Measurements from ENCODE around the gene MARF1. TPM values are rescaled to one million over a fixed set of nuclear protein-coding genes. Genes with fewer than 3 reads are reported as not detected.
A peak's percentile ranks its signal among the peaks of the same experiment; 100 is the strongest.
"Not testable (repeated sequence)": the region's sequence is repeated elsewhere in the genome, so short reads cannot be mapped to it uniquely, and the experiment has no call there.

MARF1 gene
- polyA plus RNA-seq, 1 experiment: 31.6 TPM

- DNase-seq (ENCODE audit: low read depth, low spot score): peak; percentile 20
- no peak overlapping the region for H3K27ac ChIP-seq (ENCODE audit: low read depth, low read length)
- ChIA-PET POLR2A (interaction anchor here (1.0 to 1.2 kb wide), 3 partner anchors 18 to 145 kb away, joined by 3 to 9 read pairs (median 8); no protein-coding TSS in a partner anchor), CTCF (interaction anchor here (1.5 kb wide), 1 partner anchor 22 kb away, joined by 5 read pairs; no protein-coding TSS in a partner anchor)
- H3K9me3 ChIP-seq (ENCODE audit: control insufficient read depth, insufficient read depth, low read length): no peaks in the 10 kb centered on the region; the same call in 1 of the 2 replicates
- no peak overlapping the region for H3K4me3 ChIP-seq (ENCODE audit: low read depth, low read length)
- no peaks in the 10 kb centered on the region for H3K27me3 ChIP-seq (ENCODE audit: control insufficient read depth, insufficient read depth, low read length)
- no peak for TF ChIP-seq CTCF (IDR thresholded peaks at IDR 0.05; ENCODE audit: low read depth, low read length)
Measured at GRCh38 chr16:15572329-15573001, 70.5 kb downstream of the MARF1 start.

GRCh38 chr16:15571557-15571956 lies 71.4 kb downstream of the MARF1 start:
- Histone ChIP-seq H3K27ac (ENCODE audit: low read depth, low read length) (no peak overlapping the region), H3K27me3 (ENCODE audit: control insufficient read depth, insufficient read depth, low read length) (no peaks in the 10 kb centered on the region), H3K4me3 (ENCODE audit: low read depth, low read length) (no peak overlapping the region), H3K9me3 (ENCODE audit: control insufficient read depth, insufficient read depth, low read length) (no peaks in the 10 kb centered on the region; the same call in 1 of the 2 replicates)
- no peak for DNase-seq (ENCODE audit: low read depth, low spot score)
- CTCF ChIA-PET: interaction anchor here (1.5 kb wide), 1 partner anchor 21 kb away, joined by 5 read pairs; no protein-coding TSS in a partner anchor
- POLR2A ChIA-PET: interaction anchor here (1.2 kb wide), 1 partner anchor 19 kb away, joined by 9 read pairs; no protein-coding TSS in a partner anchor
- TF ChIP-seq CTCF (IDR thresholded peaks at IDR 0.05; ENCODE audit: low read depth, low read length): no peak

GRCh38 chr16:15570666-15571065 lies 72.3 kb downstream of the MARF1 start:
- H3K27me3 ChIP-seq (ENCODE audit: control insufficient read depth, insufficient read depth, low read length); H3K4me3 ChIP-seq (ENCODE audit: low read depth, low read length); H3K9me3 ChIP-seq (ENCODE audit: control insufficient read depth, insufficient read depth, low read length); POLR2A ChIA-PET; DNase-seq (ENCODE audit: low read depth, low spot score); H3K27ac ChIP-seq (ENCODE audit: low read depth, low read length): not testable (repeated sequence)
- CTCF ChIA-PET: interaction anchor here (1.5 kb wide), 1 partner anchor 20 kb away, joined by 5 read pairs; no protein-coding TSS in a partner anchor

GRCh38 chr16:15567823-15568222 lies 75.1 kb downstream of the MARF1 start:
- POLR2A ChIA-PET: no interaction called here
- Histone ChIP-seq H3K4me3 (ENCODE audit: low read depth, low read length) (no peak overlapping the region), H3K9me3 (ENCODE audit: control insufficient read depth, insufficient read depth, low read length) (peaks cover 6% of the 10 kb centered on the region), H3K27ac (ENCODE audit: low read depth, low read length) (no peak overlapping the region), H3K27me3 (ENCODE audit: control insufficient read depth, insufficient read depth, low read length) (no peaks in the 10 kb centered on the region)
- TF ChIP-seq CTCF (IDR thresholded peaks at IDR 0.05; ENCODE audit: low read depth, low read length): no peak
- no peak for DNase-seq (ENCODE audit: low read depth, low spot score)
- CTCF ChIA-PET: interaction anchor here (0.5 kb wide), 1 partner anchor 43 kb away, joined by 8 read pairs; no protein-coding TSS in a partner anchor

GRCh38 chr16:15566095-15566494 lies 76.9 kb downstream of the MARF1 start:
- Histone ChIP-seq H3K27ac (ENCODE audit: low read depth, low read length) (no peak overlapping the region), H3K27me3 (ENCODE audit: control insufficient read depth, insufficient read depth, low read length) (no peaks in the 10 kb centered on the region), H3K4me3 (ENCODE audit: low read depth, low read length) (no peak overlapping the region), H3K9me3 (ENCODE audit: control insufficient read depth, insufficient read depth, low read length) (peaks cover 9% of the 10 kb centered on the region)
- no peak for DNase-seq (ENCODE audit: low read depth, low spot score)
- CTCF ChIA-PET: no interaction called here
- POLR2A ChIA-PET: no interaction called here
- no peak for TF ChIP-seq CTCF (IDR thresholded peaks at IDR 0.05; ENCODE audit: low read depth, low read length)

All from AG04450 (cell line).